ENCODE results near the gene SLC11A1.

SLC11A1 gene

GRCh38 chr2:218391202-218391601, 9.1 kb downstream of the SLC11A1 start:
- no peak for DNase-seq (ENCODE audit: low spot score)
- peak overlapping the region; percentile 37 for H3K27ac ChIP-seq
- TF ChIP-seq CTCF (conservative IDR thresholded peaks at IDR 0.05; ENCODE audit: low read depth): no peak
- ChIA-PET POLR2A (ENCODE audit: low non-redundant PET) (no interaction called here), CTCF (no interaction called here)

- POLR2A ChIA-PET (ENCODE audit: low non-redundant PET): no interaction called here
- peak overlapping the region; percentile 19 for H3K27ac ChIP-seq
- TF ChIP-seq CTCF (conservative IDR thresholded peaks at IDR 0.05; ENCODE audit: low read depth): no peak
- CTCF ChIA-PET: interaction anchor here (0.6 to 1.6 kb wide), 2 partner anchors 91 to 291 kb away, joined by 5 to 6 read pairs; no protein-coding TSS in a partner anchor
- DNase-seq (ENCODE audit: low spot score): no peak
Observed at GRCh38 chr2:218392459-218392858, 10.4 kb downstream of the SLC11A1 start.

GRCh38 chr2:218392891-218393462, 10.9 kb downstream of the SLC11A1 start:
- TF ChIP-seq CTCF (conservative IDR thresholded peaks at IDR 0.05; ENCODE audit: low read depth): no peak
- POLR2A ChIA-PET (ENCODE audit: low non-redundant PET): no interaction called here
- peak overlapping the region; percentile 19 for H3K27ac ChIP-seq
- CTCF ChIA-PET: interaction anchor here (0.6 to 1.6 kb wide), 3 partner anchors 71 to 291 kb away, joined by 4 to 6 read pairs (median 5); no protein-coding TSS in a partner anchor
- no peak for DNase-seq (ENCODE audit: low spot score)

- no peak for DNase-seq (ENCODE audit: low spot score)
- CTCF ChIA-PET: interaction anchor here (0.6 to 1.4 kb wide), 2 partner anchors 11 to 72 kb away, joined by 4 read pairs; no protein-coding TSS in a partner anchor
- peak overlapping the region; percentile 99 for H3K27ac ChIP-seq
- POLR2A ChIA-PET (ENCODE audit: low non-redundant PET): no interaction called here
- TF ChIP-seq CTCF (conservative IDR thresholded peaks at IDR 0.05; ENCODE audit: low read depth): no peak
Observed at GRCh38 chr2:218393750-218394290, 11.7 kb downstream of the SLC11A1 start.

- no peak for TF ChIP-seq CTCF (conservative IDR thresholded peaks at IDR 0.05; ENCODE audit: low read depth)
- POLR2A ChIA-PET (ENCODE audit: low non-redundant PET): no interaction called here
Observed at GRCh38 chr2:218394298-218395089, 12.4 kb downstream of the SLC11A1 start.

GRCh38 chr2:218395090-218395444, 13.0 kb downstream of the SLC11A1 start:
- H3K27ac ChIP-seq: peak overlapping the region; percentile 99
- no peak for DNase-seq (ENCODE audit: low spot score)
- TF ChIP-seq CTCF (conservative IDR thresholded peaks at IDR 0.05; ENCODE audit: low read depth): no peak
- ChIA-PET POLR2A (ENCODE audit: low non-redundant PET) (no interaction called here), CTCF (no interaction called here)

More at GRCh38 chr2:218394298-218395089, 12.4 kb downstream of the SLC11A1 start:
- CTCF ChIA-PET: interaction anchor here (1.4 kb wide), 1 partner anchor 10 kb away, joined by 4 read pairs; no protein-coding TSS in a partner anchor
- no peak for DNase-seq (ENCODE audit: low spot score)
- peak overlapping the region; percentile 99 for H3K27ac ChIP-seq
